Uterus (tissue), 4 donors: ENCODE data around the gene IRAK1. TPM values are rescaled to one million over a fixed set of nuclear protein-coding genes. Genes with fewer than 3 reads are reported as not detected.
A peak's percentile ranks its signal among the peaks of the same experiment; 100 is the strongest.

Experiments
- DNase-seq, 2 donors: peaks; one replicate each; pipeline ENCODE4 v3.0.0-alpha.2; 2019 to 2020
- H3K27ac ChIP-seq, 2 donors: fragments of 200-600 bp; sonication (generic); 1 replicate in 1 of 2; 2 replicates in 1 of 2; pipeline ENCODE4 v1.5.1; 2016 to 2018
- H3K27me3 ChIP-seq, 2 donors: fragments of 200-600 bp; sonication (generic); one replicate each; pipeline ENCODE4 v1.5.1; 2018 to 2019; ENCODE audit warnings: control low read depth in 1 of 2
- H3K36me3 ChIP-seq, 2 donors: fragments of 200-600 bp; sonication (generic); one replicate each; pipeline ENCODE4 v1.5.1; 2019; ENCODE audit warnings: control low read depth in 1 of 2
- H3K4me1 ChIP-seq, 2 donors: fragments of 200-600 bp; sonication (generic); one replicate each; pipeline ENCODE4 v1.5.1; 2018 to 2019; ENCODE audit warnings: control low read depth in 1 of 2
- H3K4me3 ChIP-seq, 2 donors: fragments of 200-600 bp; sonication (generic); 1 replicate in 1 of 2; 2 replicates in 1 of 2; pipeline ENCODE4 v1.5.1; 2018 to 2019; ENCODE audit warnings: mild to moderate bottlenecking in 1 of 2
- H3K9me3 ChIP-seq, 2 donors: fragments of 200-600 bp; sonication (generic); one replicate each; pipeline ENCODE4 v1.5.1; 2019; ENCODE audit warnings: control low read depth in 1 of 2
- POLR2A ChIP-seq, 2 donors: fragments of 450-650 bp; IDR thresholded peaks; one replicate each; pipeline ENCODE4 v1.6.1; 2016; ENCODE audit warnings: antibody characterized with exemption in 2 of 2, mild to moderate bottlenecking in 1 of 2, moderate library complexity in 1 of 2
- intact Hi-C: fragments of 100-400 bp; cut with DNase I; formaldehyde crosslinking; loops from one replicate; pipeline ENCODE4 v1.15.1; 2023; ENCODE audit warnings: low total_unique reads
- total RNA-seq, 4 donors: library from RNA; depleted of rRNA in 3 of 4; stranded (reverse); fragments of >200 nt in 3 of 4; gene quantifications; one replicate each; pipeline versions ENCODE4 v1.1.0 to v1.2.4, GENCODE V29; 2014 to 2023
- TF ChIP-seq, protein P1 (sequence below), 4 experiments: fragments of 200-600 bp in 2 of 4; fragments of 450-650 bp in 2 of 4; sonication (generic) in 2 of 4; IDR thresholded peaks; one replicate each; pipeline ENCODE4 v1.5.1; 2016 to 2019; ENCODE audit warnings: antibody characterized with exemption in 4 of 4, mild to moderate bottlenecking in 2 of 4, moderate library complexity in 1 of 4
- donor health status: DM: yes; HTN: yes; CAD: no.

Gene IRAK1
- total RNA-seq, 4 donors from 2014 or later, result 9.7 to 52.6 (median 35.8) TPM

GRCh38 chrX:154046940-154047610 is 27.4 kb upstream of the IRAK1 start:
- Histone ChIP-seq H3K9me3 (no peaks in the 10 kb centered on the region), H3K4me1 (peaks cover 0 to 8% of the 10 kb centered on the region in 2 donors), H3K27me3 (no peaks in the 10 kb centered on the region), H3K36me3 (no peaks in the 10 kb centered on the region), H3K27ac (peak overlapping the region; percentile 47 to 79), H3K4me3 (no peak overlapping the region)
- intact Hi-C loops, result no loop called here
- TF ChIP-seq POLR2A (IDR thresholded peaks at IDR 0.05), result no peak
- TF ChIP-seq, protein P1, sequence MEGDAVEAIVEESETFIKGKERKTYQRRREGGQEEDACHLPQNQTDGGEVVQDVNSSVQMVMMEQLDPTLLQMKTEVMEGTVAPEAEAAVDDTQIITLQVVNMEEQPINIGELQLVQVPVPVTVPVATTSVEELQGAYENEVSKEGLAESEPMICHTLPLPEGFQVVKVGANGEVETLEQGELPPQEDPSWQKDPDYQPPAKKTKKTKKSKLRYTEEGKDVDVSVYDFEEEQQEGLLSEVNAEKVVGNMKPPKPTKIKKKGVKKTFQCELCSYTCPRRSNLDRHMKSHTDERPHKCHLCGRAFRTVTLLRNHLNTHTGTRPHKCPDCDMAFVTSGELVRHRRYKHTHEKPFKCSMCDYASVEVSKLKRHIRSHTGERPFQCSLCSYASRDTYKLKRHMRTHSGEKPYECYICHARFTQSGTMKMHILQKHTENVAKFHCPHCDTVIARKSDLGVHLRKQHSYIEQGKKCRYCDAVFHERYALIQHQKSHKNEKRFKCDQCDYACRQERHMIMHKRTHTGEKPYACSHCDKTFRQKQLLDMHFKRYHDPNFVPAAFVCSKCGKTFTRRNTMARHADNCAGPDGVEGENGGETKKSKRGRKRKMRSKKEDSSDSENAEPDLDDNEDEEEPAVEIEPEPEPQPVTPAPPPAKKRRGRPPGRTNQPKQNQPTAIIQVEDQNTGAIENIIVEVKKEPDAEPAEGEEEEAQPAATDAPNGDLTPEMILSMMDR (IDR thresholded peaks at IDR 0.05), result no peak
- no peak for DNase-seq

GRCh38 chrX:154046031-154046781 is 26.5 kb upstream of the IRAK1 start:
- intact Hi-C loops, result no loop called here
- Histone ChIP-seq H3K9me3 (no peaks in the 10 kb centered on the region), H3K4me3 (no peak overlapping the region), H3K36me3 (no peaks in the 10 kb centered on the region), H3K27ac (peak overlapping the region; percentile 54 to 79), H3K4me1 (peaks cover 0 to 8% of the 10 kb centered on the region in 2 donors), H3K27me3 (no peaks in the 10 kb centered on the region)
- peak; percentile 43 to 65 for DNase-seq
- TF ChIP-seq, protein P1 (IDR thresholded peaks at IDR 0.05), result peak in 2 of 4 experiments; percentile 23 to 28
- TF ChIP-seq POLR2A (IDR thresholded peaks at IDR 0.05), result no peak

DNA sequence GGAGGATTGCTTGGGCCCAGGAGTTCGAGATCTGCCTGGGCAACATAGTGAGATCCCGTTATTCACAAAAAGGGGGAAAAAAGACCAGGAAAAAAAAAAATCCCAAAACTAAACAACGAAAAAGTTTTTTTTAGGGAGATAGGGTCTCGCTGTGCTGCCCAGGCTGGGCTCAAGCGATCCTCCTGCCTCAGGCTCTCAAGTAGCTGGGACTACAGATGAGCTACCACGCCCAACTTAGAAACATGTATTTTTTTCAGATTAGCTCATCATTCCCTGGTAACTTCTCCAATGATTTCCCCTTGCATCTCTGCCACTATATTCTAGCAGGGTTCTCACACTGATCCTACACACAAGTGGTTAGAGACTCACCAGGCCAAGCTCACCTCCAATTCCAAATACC is 24.4 kb upstream of the IRAK1 start:
- H3K4me1 ChIP-seq, result no peaks in the 10 kb centered on the region
- H3K27ac ChIP-seq, result peak overlapping the region; percentile 30 to 79
- intact Hi-C loops, result no loop called here
- H3K36me3 ChIP-seq, result no peaks in the 10 kb centered on the region
- H3K27me3 ChIP-seq, result no peaks in the 10 kb centered on the region
- TF ChIP-seq, protein P1 (IDR thresholded peaks at IDR 0.05), result no peak
- TF ChIP-seq POLR2A (IDR thresholded peaks at IDR 0.05), result no peak
- H3K9me3 ChIP-seq, result no peaks in the 10 kb centered on the region
- H3K4me3 ChIP-seq, result no peak overlapping the region
- no peak for DNase-seq

DNA sequence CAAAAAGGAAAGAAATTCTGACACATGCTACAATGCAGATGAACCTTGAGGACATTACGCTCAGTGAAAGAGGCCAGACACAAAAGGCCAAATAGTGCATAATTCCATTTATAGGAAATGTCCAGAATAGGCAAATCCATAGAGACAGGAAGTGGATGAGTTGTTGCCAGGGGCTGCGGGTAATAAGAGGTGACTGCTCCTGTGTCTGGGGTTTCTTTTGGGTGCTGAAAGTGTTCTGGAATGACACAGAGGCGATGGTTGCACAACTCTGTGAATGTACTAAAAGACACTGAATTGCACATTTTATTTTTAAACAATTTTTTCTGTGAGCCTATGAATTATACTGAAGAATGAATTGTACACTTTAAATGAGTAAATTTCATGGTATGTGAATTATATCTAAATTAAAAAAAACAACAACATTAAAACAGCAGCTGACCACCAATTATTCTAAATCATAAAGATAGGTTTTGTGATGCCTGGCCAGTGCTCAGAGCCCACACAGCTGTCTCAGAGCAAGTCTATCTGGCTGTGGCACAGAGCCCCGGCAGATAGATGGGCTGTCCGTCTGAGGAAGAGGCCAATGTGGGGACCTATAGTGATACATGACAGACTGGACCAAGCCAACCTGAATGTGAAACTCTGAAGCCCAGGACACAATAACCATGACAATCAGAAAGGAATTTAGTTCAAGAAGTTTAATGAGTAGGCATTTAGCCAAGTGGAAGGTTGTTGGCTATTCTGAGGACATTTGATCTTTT is 23.5 kb upstream of the IRAK1 start:
- intact Hi-C loops, result no loop called here
- Histone ChIP-seq H3K9me3 (no peaks in the 10 kb centered on the region), H3K36me3 (no peaks in the 10 kb centered on the region), H3K4me3 (no peak overlapping the region), H3K4me1 (no peaks in the 10 kb centered on the region), H3K27ac (peak overlapping the region; percentile 34 to 79), H3K27me3 (no peaks in the 10 kb centered on the region)
- no peak for DNase-seq
- TF ChIP-seq POLR2A (IDR thresholded peaks at IDR 0.05), result no peak
- TF ChIP-seq, protein P1 (IDR thresholded peaks at IDR 0.05), result no peak
